ENCODE data around the gene S100A2.

GRCh38 chr1:153556348-153556747 is 9.3 kb downstream of the S100A2 start:
- TF ChIP-seq POLR2A (IDR thresholded peaks at IDR 0.05) = no peak
- TF ChIP-seq CTCF (IDR thresholded peaks at IDR 0.05 in 4 of 5, conservative IDR thresholded peaks at IDR 0.05 in 1 of 5) = no peak
